Peyer's patch (tissue), 4 donors: ENCODE measurements around the gene TEX50.
"Not testable (repeated sequence)": the region's sequence is repeated elsewhere in the genome, so short reads cannot be mapped to it uniquely, and the experiment has no call there.

ENCODE experiments used
- POLR2A ChIP-seq, 2 donors: fragments of 450-650 bp; IDR thresholded peaks; one replicate each; pipeline ENCODE4 v1.5.1; 2017; ENCODE audit warnings: antibody characterized with exemption in 2 of 2, mild to moderate bottlenecking in 2 of 2, moderate library complexity in 2 of 2
- TF ChIP-seq, protein P1 (sequence below), 6 experiments: fragments of 450-650 bp in 4 of 6; fragments of 200-600 bp in 2 of 6; sonication (generic) in 1 of 6; IDR thresholded peaks; one replicate each; pipeline ENCODE4 v1.5.1; 2017 to 2019; ENCODE audit warnings: antibody characterized with exemption in 6 of 6, mild to moderate bottlenecking in 3 of 6, moderate library complexity in 1 of 6

DNA sequence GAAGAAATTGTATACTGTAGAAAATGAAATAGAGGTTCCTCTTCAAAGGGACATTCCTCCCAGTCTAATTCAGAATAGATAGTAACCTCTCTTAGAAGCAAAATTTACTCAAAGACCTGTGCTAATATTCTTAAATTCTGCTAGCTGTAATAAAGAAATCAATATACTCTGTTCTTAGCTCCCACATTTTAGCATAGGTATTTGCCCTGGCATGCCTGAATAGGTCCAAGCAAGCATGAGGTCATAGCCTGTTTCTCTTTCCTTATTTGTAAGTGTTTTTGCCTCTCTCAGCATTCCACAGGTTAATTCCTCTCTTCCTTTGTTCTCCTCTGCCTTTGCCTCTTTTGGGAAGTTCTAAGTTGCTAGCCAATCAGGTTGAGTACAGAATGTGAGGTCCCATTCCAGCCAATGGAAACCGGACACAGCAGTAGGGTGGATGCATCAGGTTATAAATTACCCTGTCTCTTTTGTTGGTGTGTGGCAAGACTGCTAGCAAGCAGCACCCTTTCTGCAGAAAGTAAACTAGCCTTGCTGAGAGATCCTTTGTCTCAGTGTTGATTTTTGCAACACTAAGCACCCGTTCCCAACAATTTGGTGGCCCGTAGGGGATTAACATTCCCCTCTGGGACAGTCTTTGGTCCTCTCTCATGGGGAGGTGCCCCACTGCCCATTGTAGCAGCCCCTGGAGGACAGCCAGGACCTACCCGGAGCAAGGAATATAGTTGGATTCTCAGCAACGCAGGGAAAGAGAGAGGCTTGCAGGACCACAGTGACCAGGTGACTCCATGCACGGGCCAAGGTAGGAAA is 2.3 kb downstream of the TEX50 start:
- TF ChIP-seq, protein P1, sequence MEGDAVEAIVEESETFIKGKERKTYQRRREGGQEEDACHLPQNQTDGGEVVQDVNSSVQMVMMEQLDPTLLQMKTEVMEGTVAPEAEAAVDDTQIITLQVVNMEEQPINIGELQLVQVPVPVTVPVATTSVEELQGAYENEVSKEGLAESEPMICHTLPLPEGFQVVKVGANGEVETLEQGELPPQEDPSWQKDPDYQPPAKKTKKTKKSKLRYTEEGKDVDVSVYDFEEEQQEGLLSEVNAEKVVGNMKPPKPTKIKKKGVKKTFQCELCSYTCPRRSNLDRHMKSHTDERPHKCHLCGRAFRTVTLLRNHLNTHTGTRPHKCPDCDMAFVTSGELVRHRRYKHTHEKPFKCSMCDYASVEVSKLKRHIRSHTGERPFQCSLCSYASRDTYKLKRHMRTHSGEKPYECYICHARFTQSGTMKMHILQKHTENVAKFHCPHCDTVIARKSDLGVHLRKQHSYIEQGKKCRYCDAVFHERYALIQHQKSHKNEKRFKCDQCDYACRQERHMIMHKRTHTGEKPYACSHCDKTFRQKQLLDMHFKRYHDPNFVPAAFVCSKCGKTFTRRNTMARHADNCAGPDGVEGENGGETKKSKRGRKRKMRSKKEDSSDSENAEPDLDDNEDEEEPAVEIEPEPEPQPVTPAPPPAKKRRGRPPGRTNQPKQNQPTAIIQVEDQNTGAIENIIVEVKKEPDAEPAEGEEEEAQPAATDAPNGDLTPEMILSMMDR (IDR thresholded peaks at IDR 0.05), result not testable (repeated sequence)
- not testable (repeated sequence) for TF ChIP-seq POLR2A (IDR thresholded peaks at IDR 0.05)
